H54 (cell line): ENCODE results near the gene LEMD2.
A peak's percentile ranks its signal among the peaks of the same experiment; 100 is the strongest.

ENCODE experiments used
- DNase-seq: peaks from one replicate; pipeline ENCODE4 v3.0.0; 2011; ENCODE audit warnings: low spot score, mixed read lengths; ENCODE audit not compliant: insufficient read length
- FAIRE-seq: peaks from 3 replicates; lab custom pipeline; 2011; peaks lifted over from hg19 to GRCh38; lab: Jason Lieb, UNC
- POLR2A ChIP-seq: IDR thresholded peaks from 2 replicates; pipeline ENCODE4 v1.6.1; 2011; ENCODE audit warnings: low read depth, mild to moderate bottlenecking, low read length

LEMD2 gene

DNA sequence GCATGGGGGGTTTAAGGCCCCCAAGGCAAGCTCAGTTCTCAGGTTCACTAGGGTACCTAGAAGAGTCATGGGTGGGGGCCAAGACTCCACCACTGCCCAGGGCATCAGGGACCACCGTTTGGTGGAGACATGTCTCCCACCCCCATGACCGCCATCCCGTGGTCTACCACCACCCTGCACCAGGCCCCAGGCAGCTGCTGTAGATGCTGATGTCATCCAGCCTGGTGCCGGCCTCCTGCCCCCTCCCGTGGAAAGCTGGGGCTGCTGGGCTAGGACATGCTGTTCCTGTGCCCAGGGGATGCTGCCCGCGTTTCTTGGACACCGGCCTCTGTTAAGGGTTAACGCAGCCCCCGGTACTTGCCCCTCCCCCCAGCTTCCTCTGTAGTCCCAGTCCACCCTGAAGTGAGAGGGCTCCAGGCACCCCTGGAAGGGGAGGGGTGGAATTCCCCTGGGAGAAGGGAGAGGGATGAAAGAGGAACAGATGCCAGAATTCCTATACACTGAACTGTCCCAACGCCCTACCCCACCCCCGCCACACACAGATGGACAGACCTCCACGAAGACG lies 42.8 kb downstream of the LEMD2 start:
- FAIRE-seq: no peak

DNA sequence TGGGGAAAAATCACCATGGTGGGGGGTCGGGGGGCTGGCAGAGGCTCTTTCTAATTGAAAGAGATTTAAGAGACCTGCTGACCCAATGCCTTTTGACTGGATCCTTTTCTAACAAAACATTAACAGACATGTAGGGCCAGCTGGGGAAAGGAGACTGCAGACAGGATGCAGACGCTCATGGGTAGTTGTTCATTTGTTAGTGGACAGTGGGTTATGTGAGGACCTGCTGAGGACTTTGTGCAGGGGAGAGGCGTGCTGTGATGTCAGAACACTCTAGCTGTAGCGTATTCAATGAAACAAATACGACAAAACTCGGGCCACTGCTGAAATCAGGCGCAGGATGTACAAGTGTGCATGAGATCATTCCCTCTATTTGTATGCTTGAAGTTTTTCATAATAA lies 43.4 kb downstream of the LEMD2 start:
- no peak for FAIRE-seq
- no peak for TF ChIP-seq POLR2A
- DNase-seq: no peak

More for the DNA sequence above, 42.8 kb downstream of the LEMD2 start:
- TF ChIP-seq POLR2A: no peak
- peak; percentile 76 for DNase-seq

DNA sequence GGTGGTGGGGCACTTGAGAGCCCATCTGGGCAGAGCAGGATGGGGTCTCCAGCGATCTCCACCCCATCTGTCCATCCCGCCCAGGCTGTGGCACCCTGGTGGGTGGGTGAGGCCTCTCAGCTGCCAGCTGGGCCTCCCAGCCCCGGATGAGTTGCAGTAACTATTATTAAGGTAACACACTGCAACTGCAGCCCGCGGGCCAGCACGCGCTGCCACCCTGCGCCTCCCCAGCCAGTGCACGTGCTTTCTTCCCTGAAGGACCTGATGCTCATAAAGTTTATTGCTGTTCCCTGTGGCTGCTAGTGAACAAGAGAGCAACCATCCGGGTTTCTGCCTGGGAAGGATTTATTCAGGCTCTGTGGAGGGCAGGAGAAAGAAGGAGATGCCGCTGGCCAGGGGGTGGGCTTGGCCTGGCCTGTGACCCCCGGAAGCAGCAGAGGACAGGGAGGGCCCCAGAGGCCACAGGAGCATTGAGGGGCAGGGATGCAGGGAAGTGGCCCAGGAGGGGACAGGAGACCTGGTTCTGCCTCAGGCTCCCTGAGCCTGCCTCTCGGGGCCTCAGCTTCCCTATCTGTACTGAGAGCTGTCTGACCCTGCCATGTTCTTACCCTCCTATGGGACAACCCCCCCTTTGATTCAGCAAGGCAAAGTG lies 43.9 kb downstream of the LEMD2 start:
- FAIRE-seq (no peak), DNase-seq (no peak)
- TF ChIP-seq POLR2A: no peak

DNA sequence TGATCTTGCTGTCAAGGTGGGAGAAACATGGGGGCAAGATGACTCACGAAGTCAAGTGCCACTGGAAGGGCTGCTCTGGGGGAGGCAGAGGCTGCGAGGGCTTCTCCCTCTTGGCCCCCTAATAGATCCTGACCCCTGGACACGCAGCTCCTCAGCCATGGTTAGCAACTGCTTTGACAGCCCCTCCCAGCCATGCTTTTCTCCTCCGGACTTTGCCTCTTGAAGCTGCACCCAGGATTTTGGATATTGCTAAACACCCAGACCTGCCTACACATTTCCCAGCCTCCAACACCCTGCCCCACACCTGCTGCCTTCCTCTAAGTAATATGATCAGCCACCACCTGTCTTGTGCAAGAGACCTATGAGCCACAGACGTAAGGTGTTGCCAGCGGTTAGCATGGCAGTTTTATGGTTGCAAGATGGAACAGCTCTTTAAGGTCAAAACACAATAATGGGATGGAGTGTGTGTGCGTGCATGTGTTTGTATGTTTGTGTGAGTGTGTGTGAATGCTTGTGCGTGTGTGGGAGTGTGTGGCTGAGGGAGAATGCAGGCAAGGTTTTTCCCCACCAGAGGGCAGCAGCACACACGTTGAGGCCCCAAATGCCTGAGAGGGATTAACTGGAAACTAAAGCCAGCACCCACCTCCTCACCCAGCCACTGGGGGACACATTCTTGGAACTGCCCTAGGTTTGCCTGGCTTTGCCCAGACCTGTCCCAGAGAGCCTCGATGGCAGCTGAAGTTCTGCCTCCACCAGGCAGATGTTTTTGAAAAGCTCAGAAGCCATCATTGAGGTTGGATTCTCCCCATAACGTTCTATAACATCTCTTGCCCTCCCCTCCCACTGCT lies 44.7 kb downstream of the LEMD2 start:
- DNase-seq (peak; percentile 78), FAIRE-seq (peak; percentile 62)
- no peak for TF ChIP-seq POLR2A

DNA sequence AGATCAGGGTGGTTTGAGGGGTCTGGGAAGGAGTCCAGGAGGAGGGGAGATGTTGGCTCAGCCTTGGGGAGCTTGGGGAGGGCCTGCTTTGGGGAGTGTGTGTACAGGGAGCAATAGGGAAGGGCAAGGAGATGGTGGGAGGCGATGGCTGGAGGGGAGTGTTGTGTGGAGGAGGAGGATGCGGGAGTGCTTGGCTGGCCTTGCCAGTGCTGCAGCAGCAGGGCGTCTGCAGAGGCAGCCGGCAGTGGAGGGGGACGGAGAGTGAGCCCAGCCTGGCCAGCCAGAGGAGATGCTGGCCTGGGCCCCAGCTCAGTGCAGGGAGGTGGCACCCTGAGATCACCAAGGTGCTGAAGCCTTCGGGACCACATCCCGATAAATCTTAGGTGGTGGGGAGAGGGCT lies 46.1 kb downstream of the LEMD2 start:
- no peak for DNase-seq
- no peak for TF ChIP-seq POLR2A
- FAIRE-seq: no peak

DNA sequence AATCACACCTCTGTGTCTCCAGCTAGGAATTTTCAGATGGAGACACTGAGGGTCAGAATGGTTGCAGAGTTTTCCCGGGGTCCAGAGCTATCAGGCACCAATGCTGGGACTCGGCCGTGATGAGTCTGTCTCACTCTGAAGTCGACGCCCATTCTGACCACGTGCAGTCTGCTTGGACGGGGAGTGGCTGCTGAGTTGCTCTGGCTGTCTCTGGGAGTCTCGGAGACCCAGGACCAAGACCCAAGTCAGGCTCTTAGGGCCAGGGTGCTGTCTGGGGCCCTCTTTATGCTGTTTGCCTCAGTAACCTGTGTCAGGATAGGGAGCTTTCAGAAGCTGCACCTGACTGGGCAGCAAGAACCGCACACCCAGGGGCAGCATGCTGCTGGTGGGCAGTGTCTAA lies 46.8 kb downstream of the LEMD2 start:
- no peak for FAIRE-seq
- TF ChIP-seq POLR2A: no peak
- DNase-seq: peak; percentile 24

DNA sequence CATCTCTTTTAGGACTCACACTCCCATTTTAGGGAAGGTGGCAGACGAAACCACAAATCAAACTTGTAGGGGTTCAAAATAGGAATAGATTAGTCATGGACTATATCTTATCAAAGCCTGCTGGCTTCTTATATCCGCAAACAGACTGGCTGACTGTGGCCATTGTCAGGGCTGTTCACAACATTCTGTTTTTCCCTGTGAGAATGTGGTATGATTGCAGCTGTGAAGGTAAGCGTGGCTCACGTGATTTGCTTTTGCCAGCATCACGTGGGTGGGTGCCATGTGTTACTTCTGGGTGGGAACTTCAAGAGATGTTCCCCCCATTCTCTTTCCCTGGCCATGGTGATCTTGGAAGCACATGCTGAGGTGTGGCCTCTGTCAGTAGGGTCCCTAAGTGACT lies 48.1 kb downstream of the LEMD2 start:
- FAIRE-seq (no peak), DNase-seq (no peak)
- TF ChIP-seq POLR2A: no peak

DNA sequence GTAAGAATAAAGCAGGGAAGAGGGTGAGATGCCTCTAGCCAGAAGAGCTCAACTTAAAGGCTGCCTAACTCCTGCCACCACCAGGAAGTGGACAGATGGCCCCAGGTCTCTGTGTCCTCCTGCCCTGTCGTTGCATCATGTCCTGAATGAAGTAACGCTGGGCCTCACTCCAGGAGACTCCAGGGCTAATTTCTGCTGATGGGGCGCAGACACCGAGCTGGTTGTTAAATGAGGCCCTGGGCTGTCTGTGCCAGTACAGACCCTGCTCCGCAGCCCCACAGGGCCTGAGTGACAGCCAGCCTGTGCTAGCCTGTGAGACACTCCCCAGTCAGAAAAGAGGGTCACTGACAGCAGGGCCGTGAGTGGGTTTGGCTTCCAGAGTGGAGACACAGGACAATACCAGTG lies 48.7 kb downstream of the LEMD2 start:
- FAIRE-seq: no peak
- no peak for TF ChIP-seq POLR2A

DNA sequence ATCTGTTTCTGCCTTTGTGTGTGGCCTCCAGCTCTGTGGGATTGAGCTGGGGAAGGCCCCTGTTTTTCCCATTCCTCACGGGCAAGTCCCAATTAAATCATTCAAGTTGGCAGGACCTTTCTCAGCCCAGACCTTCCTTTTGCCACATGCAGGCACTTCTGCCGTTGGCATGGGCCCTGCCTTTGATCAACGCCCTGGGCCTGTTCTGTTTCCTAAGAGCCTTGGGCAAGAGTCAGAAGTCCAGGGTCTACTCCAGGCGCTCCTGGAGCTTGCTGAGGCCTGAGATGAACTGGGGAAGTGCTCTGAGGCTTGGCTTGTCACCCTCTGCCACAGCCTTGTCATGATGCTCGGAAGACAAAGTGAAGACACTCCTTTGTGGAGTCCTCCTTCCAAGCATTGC lies 49.4 kb downstream of the LEMD2 start:
- FAIRE-seq (no peak), DNase-seq (no peak)
- TF ChIP-seq POLR2A: no peak

More for the DNA sequence above, 48.7 kb downstream of the LEMD2 start:
- no peak for DNase-seq

DNA sequence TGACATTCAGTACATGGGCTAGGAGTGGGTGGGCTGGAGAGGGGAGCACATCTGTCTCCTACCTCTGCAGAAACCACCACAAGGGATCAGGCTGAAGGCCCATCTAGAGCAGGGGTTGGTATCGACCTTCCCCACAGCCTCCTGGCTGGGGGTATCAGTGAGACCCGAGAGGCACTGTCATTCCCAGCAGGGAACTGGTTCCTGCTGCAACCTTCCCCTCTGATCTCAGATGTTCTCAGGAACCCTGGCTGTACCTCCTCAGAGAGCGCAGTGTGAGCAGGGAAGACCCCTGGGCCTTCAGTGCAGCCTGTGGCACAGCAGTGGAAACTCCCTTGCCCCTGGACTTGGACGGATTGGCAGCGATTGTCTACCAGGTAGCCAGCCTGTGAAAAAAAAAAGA lies 50.1 kb downstream of the LEMD2 start:
- DNase-seq: no peak
- no peak for TF ChIP-seq POLR2A
- FAIRE-seq: no peak

DNA sequence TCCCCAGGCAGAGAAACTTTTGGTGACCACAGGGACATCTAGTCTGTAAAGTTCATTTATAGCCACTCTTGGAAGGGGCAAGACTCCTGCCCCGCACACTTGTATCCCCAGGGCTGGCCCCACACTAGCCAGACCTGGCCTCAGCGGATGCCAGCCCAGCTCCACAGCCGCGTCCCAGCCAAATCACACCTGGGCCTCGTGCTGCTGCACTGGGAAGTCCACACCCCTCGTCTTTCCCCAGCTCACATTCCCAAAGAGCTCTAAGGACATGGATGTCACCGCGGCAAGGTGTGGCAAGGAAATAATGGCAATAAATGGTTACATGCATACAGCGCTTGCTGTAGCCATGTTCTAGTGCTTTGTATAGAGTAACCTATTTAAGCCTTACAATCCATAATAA lies 50.8 kb downstream of the LEMD2 start:
- no peak for FAIRE-seq

DNA sequence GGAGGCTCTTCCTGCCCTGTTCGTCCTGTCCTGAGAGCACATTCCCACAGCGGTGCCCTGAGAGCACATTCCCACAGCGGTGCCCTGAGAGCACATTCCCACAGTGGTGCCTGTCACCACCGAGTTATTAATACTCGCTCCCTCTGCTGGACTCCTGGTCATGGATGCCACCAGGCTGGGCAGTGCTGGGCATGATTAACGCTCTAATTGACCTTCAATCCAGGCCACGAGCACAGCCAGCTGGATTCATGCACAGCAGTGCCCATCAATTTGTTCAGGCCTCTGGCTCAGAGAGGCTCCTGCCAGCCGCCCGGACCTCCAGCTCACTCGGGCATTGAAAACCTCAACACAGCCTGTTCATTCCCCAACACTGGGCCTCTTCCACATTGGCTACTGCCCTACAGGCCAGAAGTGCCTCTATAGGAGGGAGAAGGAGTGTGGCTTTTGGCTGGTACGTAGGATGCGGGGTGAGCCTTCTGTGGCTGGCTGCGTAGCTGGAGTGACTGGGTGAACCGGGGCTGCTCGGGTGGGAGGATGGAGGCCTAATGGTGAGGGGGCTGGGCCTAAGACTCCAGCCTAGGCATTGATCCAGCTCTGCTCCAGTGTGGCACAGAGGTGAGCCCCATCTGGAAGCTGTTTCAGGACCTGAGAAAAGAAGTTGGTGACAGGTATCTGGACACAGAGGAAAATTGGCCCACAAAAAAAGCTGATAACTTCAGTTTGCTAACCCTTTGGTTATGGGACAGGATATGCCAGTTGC lies 51.5 kb downstream of the LEMD2 start:
- TF ChIP-seq POLR2A: no peak
- FAIRE-seq: no peak

More for the DNA sequence above, 50.8 kb downstream of the LEMD2 start:
- no peak for DNase-seq
- TF ChIP-seq POLR2A: no peak

DNA sequence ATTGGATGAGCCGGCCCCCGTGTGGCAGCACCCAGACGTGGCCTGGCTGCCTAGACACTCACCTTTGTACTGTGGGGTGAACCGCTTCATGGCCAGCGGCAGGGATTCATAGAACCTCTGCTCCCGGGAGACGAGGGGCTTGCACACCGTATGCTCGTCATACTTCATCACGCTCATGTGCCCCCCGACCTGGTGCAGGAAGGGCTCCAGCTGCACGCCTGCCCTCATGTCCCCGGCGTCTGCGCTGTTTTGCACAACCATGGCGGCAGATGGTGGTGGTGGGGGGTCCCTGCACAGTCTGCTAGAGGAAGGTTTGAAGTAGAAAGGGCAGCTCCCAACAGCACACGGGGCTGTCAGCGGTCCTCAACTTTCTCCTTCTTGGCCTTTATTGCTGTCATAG lies 53.7 kb downstream of the LEMD2 start:
- FAIRE-seq (no peak), DNase-seq (no peak)

More for the DNA sequence above, 51.5 kb downstream of the LEMD2 start:
- no peak for DNase-seq

DNA sequence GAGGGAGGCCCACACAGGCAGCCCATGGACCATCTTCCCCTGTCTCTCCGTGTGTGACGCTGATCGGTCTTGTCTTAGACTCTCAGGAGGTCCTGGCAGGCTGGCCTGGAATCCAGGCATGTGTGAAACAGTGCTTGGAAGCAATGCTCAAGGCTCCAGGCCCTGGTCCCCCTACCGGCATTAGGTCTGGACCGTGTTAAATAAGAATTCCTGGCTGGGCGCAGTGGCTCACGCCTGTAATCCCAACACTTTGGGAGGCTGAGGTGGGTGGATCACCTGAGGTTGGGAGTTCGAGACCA lies 55.3 kb downstream of the LEMD2 start:
- FAIRE-seq: no peak
- TF ChIP-seq POLR2A: no peak
- no peak for DNase-seq

More for the DNA sequence above, 53.7 kb downstream of the LEMD2 start:
- TF ChIP-seq POLR2A: no peak
